ENCODE results near the gene LPIN2. TPM values are rescaled to one million over a fixed set of nuclear protein-coding genes. Genes with fewer than 3 reads are reported as not detected.
A peak's percentile ranks its signal among the peaks of the same experiment; 100 is the strongest.

LPIN2 gene
- total and polyA plus RNA-seq, 2 of the 13 experiments (the other 11 are each of a cell fraction or from before 2014, with no cell fraction given), result 46.0 to 119 TPM

GRCh38 chr18:2968606-2969005, 44.3 kb downstream of the LPIN2 start:
- intact Hi-C loops (cut with micrococcal nuclease; ENCODE audit: unreplicated experiment) (no loop called here), in situ Hi-C loops (cut with HindIII; ENCODE audit: extremely low pct_ligation_motif_present, low pct_unique_long_range_greater_than_20kb) (no loop called here)
- no peaks in the 10 kb centered on the region for H3K27me3 ChIP-seq (ENCODE audit: control insufficient read depth in 1 of 2, insufficient read depth in 2 of 2, low read length in 2 of 2)
- 76% methylated on average over 1 of the region's 1 CpG for WGBS (ENCODE audit: low lambda C conversion rate)
- no peak overlapping the region for H3K4me2 ChIP-seq (ENCODE audit: low read depth, low read length)
- H3K9ac ChIP-seq (ENCODE audit: insufficient read depth, low read depth, low read length), result no peak overlapping the region
- peaks cover 98% of the 10 kb centered on the region for H3K79me2 ChIP-seq (ENCODE audit: insufficient read depth, low read length)
- peaks cover 4 to 13% of the 10 kb centered on the region in 2 experiments; a peak in 4 of 5 replicates for H3K36me3 ChIP-seq (replicated peaks in 1 of 2; ENCODE audit: control insufficient read depth in 1 of 2, insufficient read depth in 2 of 2, low read length in 2 of 2)
- DNase-seq (ENCODE audit: low spot score), result no peak
- BruUV-seq (replicated peaks), result no TSS peak
- H3K4me1 ChIP-seq (ENCODE audit: insufficient read depth, low read length), result peaks cover 80% of the 10 kb centered on the region
- H2AFZ ChIP-seq (ENCODE audit: low read length), result no peak overlapping the region
- H3K4me3 ChIP-seq (replicated peaks in 1 of 3; ENCODE audit: insufficient read depth in 1 of 3, low read depth in 2 of 3, low read length in 3 of 3), result no peak overlapping the region
- CTCF ChIA-PET (ENCODE audit: low intra/inter-chr PET ratio, low total read pairs), result no interaction called here
- peak; percentile 32 for ATAC-seq
- no peak for FAIRE-seq
- POLR2A ChIA-PET, result interaction anchor here (0.8 to 1.2 kb wide), 2 partner anchors 12 to 17 kb away, joined by 3 read pairs; no protein-coding TSS in a partner anchor
- H3K9me3 ChIP-seq (ENCODE audit: low read length), result no peaks in the 10 kb centered on the region
- H3K27ac ChIP-seq (ENCODE audit: extremely low read length, insufficient read depth, low read length), result no peak overlapping the region
- H4K20me1 ChIP-seq (ENCODE audit: insufficient read depth, low read length), result peaks cover 92% of the 10 kb centered on the region
- TF ChIP-seq SRF (IDR thresholded peaks at IDR 0.05; ENCODE audit: low read depth, low read length), result no peak
- TF ChIP-seq BCLAF1 (IDR thresholded peaks at IDR 0.05), result no peak
- TF ChIP-seq, protein P1, sequence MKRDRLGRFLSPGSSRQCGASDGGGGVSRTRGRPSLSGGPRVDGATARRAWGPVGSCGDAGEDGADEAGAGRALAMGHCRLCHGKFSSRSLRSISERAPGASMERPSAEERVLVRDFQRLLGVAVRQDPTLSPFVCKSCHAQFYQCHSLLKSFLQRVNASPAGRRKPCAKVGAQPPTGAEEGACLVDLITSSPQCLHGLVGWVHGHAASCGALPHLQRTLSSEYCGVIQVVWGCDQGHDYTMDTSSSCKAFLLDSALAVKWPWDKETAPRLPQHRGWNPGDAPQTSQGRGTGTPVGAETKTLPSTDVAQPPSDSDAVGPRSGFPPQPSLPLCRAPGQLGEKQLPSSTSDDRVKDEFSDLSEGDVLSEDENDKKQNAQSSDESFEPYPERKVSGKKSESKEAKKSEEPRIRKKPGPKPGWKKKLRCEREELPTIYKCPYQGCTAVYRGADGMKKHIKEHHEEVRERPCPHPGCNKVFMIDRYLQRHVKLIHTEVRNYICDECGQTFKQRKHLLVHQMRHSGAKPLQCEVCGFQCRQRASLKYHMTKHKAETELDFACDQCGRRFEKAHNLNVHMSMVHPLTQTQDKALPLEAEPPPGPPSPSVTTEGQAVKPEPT (CRISPR knock-in tag; IDR thresholded peaks at IDR 0.05; ENCODE audit: low read depth), result no peak
- no peak for TF ChIP-seq FOSL2 (CRISPR knock-in tag; IDR thresholded peaks at IDR 0.05)
- TF ChIP-seq ZNF331 (CRISPR knock-in tag; IDR thresholded peaks at IDR 0.05), result no peak
- no peak for TF ChIP-seq PRDM15 (CRISPR knock-in tag; IDR thresholded peaks at IDR 0.05)
- TF ChIP-seq NR2F6 (IDR thresholded peaks at IDR 0.05), result 0 out of 2 replicates have a peak, but pooled peaks have one; percentile 25
- TF ChIP-seq NR2F6 (CRISPR knock-in tag; IDR thresholded peaks at IDR 0.05), result no peak
- TF ChIP-seq, protein P2, sequence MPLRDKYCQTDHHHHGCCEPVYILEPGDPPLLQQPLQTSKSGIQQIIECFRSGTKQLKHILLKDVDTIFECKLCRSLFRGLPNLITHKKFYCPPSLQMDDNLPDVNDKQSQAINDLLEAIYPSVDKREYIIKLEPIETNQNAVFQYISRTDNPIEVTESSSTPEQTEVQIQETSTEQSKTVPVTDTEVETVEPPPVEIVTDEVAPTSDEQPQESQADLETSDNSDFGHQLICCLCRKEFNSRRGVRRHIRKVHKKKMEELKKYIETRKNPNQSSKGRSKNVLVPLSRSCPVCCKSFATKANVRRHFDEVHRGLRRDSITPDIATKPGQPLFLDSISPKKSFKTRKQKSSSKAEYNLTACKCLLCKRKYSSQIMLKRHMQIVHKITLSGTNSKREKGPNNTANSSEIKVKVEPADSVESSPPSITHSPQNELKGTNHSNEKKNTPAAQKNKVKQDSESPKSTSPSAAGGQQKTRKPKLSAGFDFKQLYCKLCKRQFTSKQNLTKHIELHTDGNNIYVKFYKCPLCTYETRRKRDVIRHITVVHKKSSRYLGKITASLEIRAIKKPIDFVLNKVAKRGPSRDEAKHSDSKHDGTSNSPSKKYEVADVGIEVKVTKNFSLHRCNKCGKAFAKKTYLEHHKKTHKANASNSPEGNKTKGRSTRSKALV (CRISPR knock-in tag; IDR thresholded peaks at IDR 0.05), result no peak
- TF ChIP-seq KMT2A (CRISPR knock-in tag; IDR thresholded peaks at IDR 0.05), result no peak
- peak; percentile 43; the same call in 1 of the 2 replicates for TF ChIP-seq HNF4G (IDR thresholded peaks at IDR 0.05; ENCODE audit: borderline replicate concordance, low read depth, low read length)
- no peak for TF ChIP-seq HNF4G (CRISPR knock-in tag; IDR thresholded peaks at IDR 0.05; ENCODE audit: borderline replicate concordance, low read depth)
- TF ChIP-seq MIXL1 (CRISPR knock-in tag; IDR thresholded peaks at IDR 0.05), result no peak
- no peak for TF ChIP-seq ZNF558 (CRISPR knock-in tag; IDR thresholded peaks at IDR 0.05; ENCODE audit: borderline replicate concordance)
- TF ChIP-seq E2F1 (CRISPR knock-in tag; IDR thresholded peaks at IDR 0.05), result no peak

Data from HepG2 (cell line).